OCI-LY3 (cell line): ENCODE data around the gene CD274.

ENCODE experiments used
- H2AFZ ChIP-seq: fragments of 200-600, 300-600 bp; shearing (Covaris generic); 2 replicates; pipeline ENCODE4 v1.6.0; 2014; ENCODE audit warnings: antibody characterized with exemption, low read depth, low read length
- H3K27ac ChIP-seq: fragments of 200-600, 300-600 bp; sonication (generic); 2 replicates; pipeline ENCODE4 v1.5.1; 2014; ENCODE audit warnings: mild to moderate bottlenecking, low read length, moderate library complexity, mixed read lengths
- H3K27me3 ChIP-seq: fragments of 200-600, 300-600 bp; sonication (generic); 2 replicates; pipeline ENCODE4 v1.6.1; 2014; ENCODE audit warnings: low read depth, low read length, mixed read lengths
- H3K36me3 ChIP-seq: fragments of 200-600, 300-600 bp; sonication (generic); replicated peaks from 2 replicates; pipeline ENCODE3; 2014; ENCODE audit warnings: low read depth, low read length, mixed read lengths
- H3K4me1 ChIP-seq: fragments of 300-600, 200-600 bp; sonication (generic); 2 replicates; pipeline ENCODE4 v1.6.1; 2014; ENCODE audit warnings: low read length, mixed read lengths
- H3K4me2 ChIP-seq: fragments of 200-600, 300-600 bp; sonication (generic); 2 replicates; pipeline ENCODE4 v1.6.1; 2014; ENCODE audit warnings: low read length, mixed read lengths
- H3K4me3 ChIP-seq: fragments of 300-600, 200-600 bp; sonication (generic); 2 replicates; pipeline ENCODE4 v1.5.1; 2014; ENCODE audit warnings: antibody characterized with exemption, mild to moderate bottlenecking, low read length, moderate library complexity
- H3K79me2 ChIP-seq: fragments of 300-600, 200-600 bp; shearing (Covaris generic); 2 replicates; pipeline ENCODE4 v1.6.1; 2014; ENCODE audit warnings: mild to moderate bottlenecking, low read length, mixed read lengths
- H3K9ac ChIP-seq: fragments of 300-600, 200-600 bp; shearing (Covaris generic); 2 replicates; pipeline ENCODE4 v1.6.0; 2014; ENCODE audit warnings: mild to moderate bottlenecking, low read length, moderate library complexity
- H3K9me3 ChIP-seq: fragments of 200-600, 300-600 bp; shearing (Covaris generic); 2 replicates; pipeline ENCODE4 v1.6.1; 2014; ENCODE audit warnings: low read length, mixed read lengths; ENCODE audit not compliant: insufficient read depth
- H4K20me1 ChIP-seq: fragments of 200-600, 300-600 bp; sonication (generic); 2 replicates; pipeline ENCODE4 v1.6.1; 2016; ENCODE audit warnings: low read length, mixed read lengths; ENCODE audit not compliant: insufficient read depth
- EZH2phosphoT487 ChIP-seq: fragments of 200-600 bp; shearing (Covaris generic); IDR thresholded peaks from 2 replicates; pipeline ENCODE4 v1.6.1; 2018; ENCODE audit warnings: antibody characterized with exemption, mixed run types, low read depth
- TF ChIP-seq, protein P1 (sequence below): fragments of 200-600, 300-600 bp; sonication (generic); IDR thresholded peaks from 2 replicates; pipeline ENCODE4 v1.5.1; 2014; ENCODE audit warnings: antibody characterized with exemption, low read length, low read depth

Gene CD274

DNA sequence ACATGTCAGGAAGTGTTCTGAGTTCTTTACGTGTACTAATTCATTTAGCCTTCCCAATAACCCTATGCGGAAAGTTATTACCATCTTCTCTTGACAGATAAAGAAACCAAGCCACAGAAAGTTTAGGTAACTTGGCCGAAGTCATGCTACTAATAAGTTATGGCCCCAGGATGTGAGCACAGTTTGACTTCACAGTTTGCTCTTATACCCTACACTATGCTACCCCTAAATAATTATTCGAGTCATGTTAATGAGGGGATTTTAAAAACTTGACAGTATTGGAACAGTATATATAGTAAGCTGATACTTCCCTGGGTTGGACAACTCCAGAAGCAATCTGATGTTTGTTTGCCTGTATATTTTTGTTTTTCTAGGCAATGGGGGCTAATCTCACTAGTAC is 30.6 kb downstream of the CD274 start:
- H3K36me3 ChIP-seq = no peaks in the 10 kb centered on the region

DNA sequence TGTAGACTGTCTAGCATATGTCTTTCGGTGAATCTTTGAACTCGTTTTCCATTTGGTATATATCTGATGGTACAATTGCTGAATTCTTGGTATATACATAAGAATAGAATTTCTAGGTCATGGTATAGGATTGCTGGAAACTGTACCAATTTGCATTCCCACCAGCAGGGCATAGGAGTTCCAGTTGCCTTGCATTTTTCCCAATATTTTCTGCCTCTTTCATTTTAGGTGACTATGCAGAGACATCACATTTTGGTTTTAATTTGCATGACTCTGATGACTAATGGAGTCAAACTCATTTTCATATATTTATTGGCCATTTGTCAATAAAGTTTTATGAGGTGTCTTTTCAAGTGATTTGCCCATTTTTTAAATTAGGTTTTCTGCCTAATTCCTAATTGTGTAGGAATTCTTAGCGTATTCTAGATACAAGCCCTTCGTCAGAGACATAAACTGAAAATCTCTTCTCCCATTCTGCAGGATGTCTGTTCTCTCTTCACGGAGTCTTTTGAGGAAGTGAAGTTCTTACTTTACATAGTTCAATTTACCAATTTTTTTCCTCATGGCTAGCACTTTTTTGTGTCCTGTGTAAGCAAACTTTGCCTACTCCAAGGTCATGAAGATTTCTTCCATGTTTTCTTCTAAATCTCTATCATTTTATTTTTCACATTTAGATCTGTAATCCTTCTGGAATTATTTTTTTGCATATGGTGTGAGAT is 31.1 kb downstream of the CD274 start:
- no peaks in the 10 kb centered on the region for H3K9me3 ChIP-seq

More for the DNA sequence above, 30.6 kb downstream of the CD274 start:
- H3K27me3 ChIP-seq = no peaks in the 10 kb centered on the region
- H4K20me1 ChIP-seq = no peaks in the 10 kb centered on the region
- TF ChIP-seq EZH2phosphoT487 = no peak
- TF ChIP-seq, protein P1, sequence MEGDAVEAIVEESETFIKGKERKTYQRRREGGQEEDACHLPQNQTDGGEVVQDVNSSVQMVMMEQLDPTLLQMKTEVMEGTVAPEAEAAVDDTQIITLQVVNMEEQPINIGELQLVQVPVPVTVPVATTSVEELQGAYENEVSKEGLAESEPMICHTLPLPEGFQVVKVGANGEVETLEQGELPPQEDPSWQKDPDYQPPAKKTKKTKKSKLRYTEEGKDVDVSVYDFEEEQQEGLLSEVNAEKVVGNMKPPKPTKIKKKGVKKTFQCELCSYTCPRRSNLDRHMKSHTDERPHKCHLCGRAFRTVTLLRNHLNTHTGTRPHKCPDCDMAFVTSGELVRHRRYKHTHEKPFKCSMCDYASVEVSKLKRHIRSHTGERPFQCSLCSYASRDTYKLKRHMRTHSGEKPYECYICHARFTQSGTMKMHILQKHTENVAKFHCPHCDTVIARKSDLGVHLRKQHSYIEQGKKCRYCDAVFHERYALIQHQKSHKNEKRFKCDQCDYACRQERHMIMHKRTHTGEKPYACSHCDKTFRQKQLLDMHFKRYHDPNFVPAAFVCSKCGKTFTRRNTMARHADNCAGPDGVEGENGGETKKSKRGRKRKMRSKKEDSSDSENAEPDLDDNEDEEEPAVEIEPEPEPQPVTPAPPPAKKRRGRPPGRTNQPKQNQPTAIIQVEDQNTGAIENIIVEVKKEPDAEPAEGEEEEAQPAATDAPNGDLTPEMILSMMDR = no peak
- peak overlapping the region; percentile 53 for H3K4me3 ChIP-seq
- H2AFZ ChIP-seq = no peak overlapping the region
- H3K4me1 ChIP-seq = peaks cover 43% of the 10 kb centered on the region
- peak overlapping the region; percentile 58 for H3K27ac ChIP-seq
- H3K79me2 ChIP-seq = no peaks in the 10 kb centered on the region
- no peaks in the 10 kb centered on the region for H3K9me3 ChIP-seq
- H3K4me2 ChIP-seq = peak overlapping the region; percentile 73
- peak overlapping the region; percentile 17; the same call in 1 of the 2 replicates for H3K9ac ChIP-seq

DNA sequence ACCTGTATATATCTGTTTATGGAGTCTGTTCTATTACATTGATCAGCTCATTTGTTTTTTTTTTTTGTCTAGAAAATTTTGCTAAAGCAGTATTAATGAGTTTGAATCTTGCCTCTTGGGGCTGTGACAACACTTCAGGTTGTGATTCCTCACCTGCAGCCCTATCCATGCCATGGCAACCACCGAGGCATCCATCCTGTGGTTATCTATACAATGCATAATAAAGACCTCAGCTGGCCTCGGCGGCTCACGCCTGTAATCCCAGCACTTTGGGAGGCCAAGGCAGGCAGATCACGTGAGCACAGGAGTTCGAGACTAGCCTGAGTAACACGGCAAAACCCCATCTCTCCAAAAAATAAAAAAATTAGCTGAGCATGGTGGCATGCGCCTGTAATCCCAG is 31.9 kb downstream of the CD274 start:
- H2AFZ ChIP-seq = no peak overlapping the region
- H4K20me1 ChIP-seq = no peaks in the 10 kb centered on the region
- no peak for TF ChIP-seq EZH2phosphoT487
- TF ChIP-seq, protein P1 = no peak
- no peaks in the 10 kb centered on the region for H3K9me3 ChIP-seq
- no peaks in the 10 kb centered on the region for H3K36me3 ChIP-seq
- H3K4me1 ChIP-seq = peaks cover 43% of the 10 kb centered on the region
- no peaks in the 10 kb centered on the region for H3K79me2 ChIP-seq
- no peak overlapping the region for H3K9ac ChIP-seq
- H3K4me2 ChIP-seq = peak overlapping the region; percentile 73
- no peaks in the 10 kb centered on the region for H3K27me3 ChIP-seq
- no peak overlapping the region for H3K4me3 ChIP-seq
- no peak overlapping the region for H3K27ac ChIP-seq

More for the DNA sequence above, 31.1 kb downstream of the CD274 start:
- Histone ChIP-seq H2AFZ (no peak overlapping the region), H3K27me3 (no peaks in the 10 kb centered on the region), H3K36me3 (no peaks in the 10 kb centered on the region), H3K9ac (peak overlapping the region; percentile 17), H3K4me3 (peak overlapping the region; percentile 53), H4K20me1 (no peaks in the 10 kb centered on the region), H3K4me2 (peak overlapping the region; percentile 73), H3K79me2 (no peaks in the 10 kb centered on the region), H3K27ac (peak overlapping the region; percentile 58), H3K4me1 (peaks cover 43% of the 10 kb centered on the region)
- TF ChIP-seq, protein P1 = no peak
- TF ChIP-seq EZH2phosphoT487 = no peak

DNA sequence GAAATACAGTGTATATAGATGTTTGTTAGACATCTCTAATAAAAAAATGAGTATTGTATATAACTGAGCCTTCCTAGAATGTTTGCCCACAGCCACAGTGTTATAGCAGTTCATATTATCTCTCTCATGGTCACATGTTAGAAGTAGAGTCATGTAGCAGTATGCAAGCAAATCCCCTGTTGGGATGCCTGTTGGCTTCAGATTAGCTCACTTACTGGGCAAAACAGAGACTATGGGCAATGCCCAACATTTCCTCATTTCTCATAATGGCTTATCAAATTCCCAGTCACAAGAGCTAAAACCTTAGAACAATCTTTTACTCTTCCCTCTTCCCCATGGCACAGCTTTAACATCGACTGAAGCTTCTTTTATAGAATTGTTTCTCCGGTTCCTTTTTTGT is 33.0 kb downstream of the CD274 start:
- TF ChIP-seq, protein P1 = no peak
- no peak for TF ChIP-seq EZH2phosphoT487
- Histone ChIP-seq H3K27me3 (no peaks in the 10 kb centered on the region), H3K79me2 (no peaks in the 10 kb centered on the region), H3K4me1 (peaks cover 43% of the 10 kb centered on the region), H3K4me2 (no peak overlapping the region), H3K9ac (no peak overlapping the region), H3K9me3 (no peaks in the 10 kb centered on the region), H3K27ac (no peak overlapping the region), H2AFZ (no peak overlapping the region), H3K36me3 (no peaks in the 10 kb centered on the region), H4K20me1 (no peaks in the 10 kb centered on the region), H3K4me3 (no peak overlapping the region)
